Activated naive CD8-positive, alpha-beta T cell (primary cell): ENCODE data around the gene SURF6.
A peak's percentile ranks its signal among the peaks of the same experiment; 100 is the strongest.

Source experiments
- H3K27ac Mint-ChIP-seq: one replicate; pipeline ENCODE4 v1.8.0; 2021; ENCODE audit warnings: mixed read lengths
- H3K27me3 Mint-ChIP-seq: one replicate; pipeline ENCODE4 v1.8.0; 2021; ENCODE audit warnings: mixed read lengths
- H3K36me3 Mint-ChIP-seq: one replicate; pipeline ENCODE4 v1.8.0; 2021; ENCODE audit warnings: mixed read lengths
- H3K4me1 Mint-ChIP-seq: one replicate; pipeline ENCODE4 v1.8.0; 2021; ENCODE audit warnings: low read depth, mixed read lengths
- H3K4me3 Mint-ChIP-seq: one replicate; pipeline ENCODE4 v1.8.0; 2021; ENCODE audit warnings: mild to moderate bottlenecking, mixed read lengths
- H3K9me3 Mint-ChIP-seq: one replicate; pipeline ENCODE4 v1.8.0; 2021; ENCODE audit warnings: low read depth, mixed read lengths

The SURF6 gene

GRCh38 chr9:133357656-133358055, 21.7 kb upstream of the SURF6 start:
- Mint-ChIP-seq H3K9me3 (no peaks in the 10 kb centered on the region), H3K27ac (peak overlapping the region; percentile 80), H3K36me3 (no peaks in the 10 kb centered on the region), H3K4me3 (peak overlapping the region; percentile 81), H3K4me1 (peaks cover 44% of the 10 kb centered on the region), H3K27me3 (no peaks in the 10 kb centered on the region)

- H3K9me3 Mint-ChIP-seq: no peaks in the 10 kb centered on the region
- no peaks in the 10 kb centered on the region for H3K36me3 Mint-ChIP-seq
- no peaks in the 10 kb centered on the region for H3K27me3 Mint-ChIP-seq
- peak within 1 kb of the TSS; percentile 82 for H3K27ac Mint-ChIP-seq
- peak within 1 kb of the TSS; percentile 90 for H3K4me3 Mint-ChIP-seq
- H3K4me1 Mint-ChIP-seq: peaks cover 46% of the 10 kb centered on the region
These were observed 20.6 kb upstream of the SURF6 start, which contains the start of the genes SURF1 and SURF2 for GRCh38 chr9:133356391-133357091. TSS of gene SURF1 (minus strand) at chr9:133356487. CDS start at chr9:133356453, 34 bp downstream. TSS of gene SURF2 (plus strand) at chr9:133356550. CDS start at chr9:133356593, 43 bp downstream.

DNA sequence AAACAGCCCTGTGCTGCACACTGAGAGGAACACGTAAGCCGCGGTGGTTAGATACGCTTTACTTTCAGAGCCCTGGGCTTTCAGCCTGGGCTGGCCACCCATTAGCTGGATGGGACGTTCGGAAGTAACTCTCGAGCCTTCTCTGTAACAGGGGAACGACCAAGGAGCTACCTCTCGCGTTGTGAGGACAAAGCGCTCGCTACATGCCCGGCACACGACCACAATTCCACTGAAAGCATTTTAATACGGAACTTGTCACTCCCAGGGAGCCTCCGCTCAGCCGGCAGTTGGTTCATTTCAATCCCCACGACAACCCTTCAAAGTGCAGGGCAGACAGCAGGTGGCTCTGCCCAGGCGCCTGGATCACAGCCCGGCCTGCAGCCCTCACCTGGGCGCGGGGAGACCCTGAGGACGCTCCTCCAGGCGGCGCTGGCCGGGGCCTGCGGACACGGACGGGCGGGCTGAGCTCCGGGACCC, 19.9 kb upstream of the SURF6 start:
- Mint-ChIP-seq H3K9me3 (no peaks in the 10 kb centered on the region), H3K36me3 (no peaks in the 10 kb centered on the region), H3K27me3 (no peaks in the 10 kb centered on the region), H3K27ac (peak overlapping the region; percentile 82), H3K4me3 (peak overlapping the region; percentile 90), H3K4me1 (peaks cover 45% of the 10 kb centered on the region)

DNA sequence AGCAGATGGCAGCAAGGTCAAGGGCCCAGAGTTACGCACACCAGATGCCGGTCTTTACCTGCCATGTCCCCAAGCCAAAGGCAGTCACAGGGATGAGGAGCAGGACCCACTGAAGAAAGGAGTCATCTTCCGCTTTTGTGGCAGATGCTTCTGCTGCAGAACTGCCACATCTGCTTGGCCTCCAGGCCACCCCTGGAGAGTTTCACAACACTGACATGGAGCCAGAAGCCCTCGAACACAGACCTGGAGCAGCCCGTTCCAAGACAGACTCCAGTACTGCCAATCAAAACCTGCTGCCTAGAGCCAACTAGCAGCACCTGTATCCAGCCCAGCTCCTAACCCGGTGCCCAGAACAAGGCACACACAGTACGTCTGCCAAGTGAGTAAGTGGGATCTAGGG, 18.8 kb upstream of the SURF6 start:
- Mint-ChIP-seq H3K27ac (peak overlapping the region; percentile 46), H3K4me3 (peak overlapping the region; percentile 90), H3K36me3 (peaks cover 3% of the 10 kb centered on the region), H3K9me3 (no peaks in the 10 kb centered on the region), H3K27me3 (no peaks in the 10 kb centered on the region), H3K4me1 (peaks cover 50% of the 10 kb centered on the region)

- H3K27ac Mint-ChIP-seq: peak overlapping the region; percentile 83
- no peaks in the 10 kb centered on the region for H3K9me3 Mint-ChIP-seq
- H3K4me1 Mint-ChIP-seq: peaks cover 48% of the 10 kb centered on the region
- peaks cover 10% of the 10 kb centered on the region for H3K36me3 Mint-ChIP-seq
- H3K4me3 Mint-ChIP-seq: peak overlapping the region; percentile 38
- H3K27me3 Mint-ChIP-seq: no peaks in the 10 kb centered on the region
These were observed 17.6 kb upstream of the SURF6 start for GRCh38 chr9:133353548-133353947.

- H3K36me3 Mint-ChIP-seq: peaks cover 10% of the 10 kb centered on the region
- H3K4me1 Mint-ChIP-seq: peaks cover 42% of the 10 kb centered on the region
- no peaks in the 10 kb centered on the region for H3K27me3 Mint-ChIP-seq
- peak overlapping the region; percentile 83 for H3K27ac Mint-ChIP-seq
- no peaks in the 10 kb centered on the region for H3K9me3 Mint-ChIP-seq
- H3K4me3 Mint-ChIP-seq: no peak overlapping the region
These were observed 16.8 kb upstream of the SURF6 start for GRCh38 chr9:133352635-133353340.

- Mint-ChIP-seq H3K4me3 (peak overlapping the region; percentile 59), H3K9me3 (no peaks in the 10 kb centered on the region), H3K36me3 (peaks cover 10% of the 10 kb centered on the region), H3K4me1 (peaks cover 37% of the 10 kb centered on the region), H3K27me3 (no peaks in the 10 kb centered on the region), H3K27ac (peak overlapping the region; percentile 76)
These were observed 16.1 kb upstream of the SURF6 start for GRCh38 chr9:133351908-133352634.

GRCh38 chr9:133351526-133351907, 15.5 kb upstream of the SURF6 start:
- Mint-ChIP-seq H3K9me3 (no peaks in the 10 kb centered on the region), H3K4me3 (peak overlapping the region; percentile 68), H3K27me3 (no peaks in the 10 kb centered on the region), H3K36me3 (peaks cover 10% of the 10 kb centered on the region), H3K4me1 (peaks cover 42% of the 10 kb centered on the region), H3K27ac (peak overlapping the region; percentile 76)

- H3K4me1 Mint-ChIP-seq: peaks cover 48% of the 10 kb centered on the region
- H3K27ac Mint-ChIP-seq: peak overlapping the region; percentile 84
- H3K9me3 Mint-ChIP-seq: no peaks in the 10 kb centered on the region
- H3K4me3 Mint-ChIP-seq: peak overlapping the region; percentile 99
- peaks cover 10% of the 10 kb centered on the region for H3K36me3 Mint-ChIP-seq
- H3K27me3 Mint-ChIP-seq: no peaks in the 10 kb centered on the region
These were observed 14.1 kb upstream of the SURF6 start for GRCh38 chr9:133349965-133350616.

- Mint-ChIP-seq H3K9me3 (no peaks in the 10 kb centered on the region), H3K27me3 (no peaks in the 10 kb centered on the region), H3K4me1 (peaks cover 41% of the 10 kb centered on the region), H3K27ac (peak overlapping the region; percentile 99), H3K36me3 (peaks cover 10% of the 10 kb centered on the region), H3K4me3 (peak overlapping the region; percentile 99)
These were observed 13.0 kb upstream of the SURF6 start for GRCh38 chr9:133348718-133349573.

DNA sequence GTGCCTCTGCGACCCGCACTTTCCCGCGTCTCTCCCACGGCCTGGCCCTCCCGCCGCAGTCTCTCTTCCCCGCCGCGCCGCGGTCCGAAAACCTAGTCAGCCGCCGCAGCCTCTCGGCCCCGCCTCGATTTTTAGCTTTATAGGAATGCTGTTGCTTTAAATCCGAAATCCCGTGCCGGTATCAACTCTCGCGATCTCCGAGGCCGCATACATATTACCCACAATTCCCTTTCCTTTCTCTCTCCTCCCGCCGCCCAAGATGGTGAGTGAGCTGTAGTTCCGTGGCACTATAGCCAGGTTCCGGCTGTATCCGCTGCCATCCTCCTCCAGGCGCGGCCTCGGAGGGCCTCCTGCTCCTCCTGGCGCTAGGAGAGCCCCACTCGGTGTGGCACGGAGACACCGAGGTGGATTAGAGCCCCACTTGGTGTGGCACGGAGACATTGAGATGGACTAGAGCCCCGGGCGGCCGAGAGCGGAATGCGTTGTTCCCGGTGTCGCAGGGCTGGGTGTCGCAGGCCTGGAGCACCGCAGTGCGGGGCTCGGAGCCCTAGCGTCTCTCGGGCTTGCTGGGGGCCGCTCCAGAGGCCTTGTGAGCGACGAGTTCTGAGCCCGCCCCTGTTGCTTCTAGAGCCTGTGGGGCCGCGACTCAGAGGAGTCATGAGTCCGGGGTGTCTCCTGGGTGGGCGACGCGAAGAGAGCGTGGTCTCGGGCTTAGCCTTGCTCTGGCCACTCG, 12.2 kb upstream of the SURF6 start, which contains the start of the genes MED22 and RPL7A:
TSS of gene MED22 (minus strand) at position 147 of the 733 bp plus-strand sequence. CDS start 1,469 bp downstream, outside the sequence.
TSS of gene RPL7A (plus strand) at position 234 of the 733 bp plus-strand sequence. CDS start at position 260, 26 bp downstream.
- Mint-ChIP-seq H3K4me3 (peak within 1 kb of the TSS; percentile 99), H3K27me3 (no peaks in the 10 kb centered on the region), H3K9me3 (no peaks in the 10 kb centered on the region), H3K4me1 (peaks cover 39% of the 10 kb centered on the region), H3K36me3 (peaks cover 10% of the 10 kb centered on the region), H3K27ac (peak within 1 kb of the TSS; percentile 99)

- Mint-ChIP-seq H3K27ac (peak overlapping the region; percentile 99), H3K36me3 (peaks cover 10% of the 10 kb centered on the region), H3K4me1 (peaks cover 36% of the 10 kb centered on the region), H3K4me3 (peak overlapping the region; percentile 99), H3K27me3 (no peaks in the 10 kb centered on the region), H3K9me3 (no peaks in the 10 kb centered on the region)
These were observed 11.6 kb upstream of the SURF6 start for GRCh38 chr9:133347515-133347984.
